Trophoblast cell (in vitro differentiated cells and primary cell): Measurements from ENCODE around the gene CDYL.

Source experiments
- DNase-seq, 2 donors: peaks; one replicate each; pipeline ENCODE4 v3.0.0-alpha.2; 2016
- H2AFZ ChIP-seq: 2 replicates; pipeline ENCODE4 v1.6.1; 2013; ENCODE audit warnings: low read length, moderate library complexity, mild to moderate bottlenecking; ENCODE audit not compliant: insufficient read depth, poor library complexity
- H2AK5ac ChIP-seq: 2 replicates; pipeline ENCODE4 v1.6.1; 2013; ENCODE audit warnings: mild to moderate bottlenecking, low read length
- H2BK120ac ChIP-seq: 2 replicates; pipeline ENCODE4 v1.6.1; 2013; ENCODE audit warnings: low read length, mild to moderate bottlenecking, moderate library complexity; ENCODE audit not compliant: insufficient read depth, poor library complexity
- H2BK12ac ChIP-seq: 2 replicates; pipeline ENCODE4 v1.6.1; 2013; ENCODE audit warnings: mild to moderate bottlenecking, low read length, moderate library complexity
- H2BK5ac ChIP-seq: 2 replicates; pipeline ENCODE4 v1.6.1; 2013; ENCODE audit warnings: low read length, low read depth, moderate library complexity, mild to moderate bottlenecking; ENCODE audit not compliant: poor library complexity
- H3K14ac ChIP-seq: 2 replicates; pipeline ENCODE4 v1.6.1; 2013; ENCODE audit warnings: mild to moderate bottlenecking, low read length
- H3K18ac ChIP-seq: 2 replicates; pipeline ENCODE4 v1.6.1; 2013; ENCODE audit warnings: mild to moderate bottlenecking, low read length
- H3K23ac ChIP-seq: 2 replicates; pipeline ENCODE4 v1.6.1; 2013; ENCODE audit warnings: low read length
- H3K27ac ChIP-seq: 2 replicates; pipeline ENCODE4 v1.5.1; 2013; ENCODE audit warnings: low read depth, mild to moderate bottlenecking, inconsistent platforms, low read length, moderate library complexity
- H3K27me3 ChIP-seq: 2 replicates; pipeline ENCODE4 v1.6.1; 2013; ENCODE audit warnings: inconsistent platforms, mild to moderate bottlenecking, low read length, moderate library complexity; ENCODE audit not compliant: insufficient read depth
- H3K36me3 ChIP-seq, 2 experiments: 1 replicate in 1 of 2; 2 replicates in 1 of 2; pipeline ENCODE4 v1.6.1; 2013; ENCODE audit warnings: low read length in 2 of 2, mild to moderate bottlenecking in 2 of 2, moderate library complexity in 1 of 2; ENCODE audit not compliant: insufficient read depth in 2 of 2, control insufficient read depth in 1 of 2
- H3K4ac ChIP-seq: 2 replicates; pipeline ENCODE4 v1.6.1; 2013; ENCODE audit warnings: low read depth, mild to moderate bottlenecking, low read length, moderate library complexity
- H3K4me1 ChIP-seq, 2 experiments: 1 replicate in 1 of 2; 2 replicates in 1 of 2; pipeline ENCODE4 v1.6.1; 2013; ENCODE audit warnings: low read length in 2 of 2, mild to moderate bottlenecking in 2 of 2, moderate library complexity in 1 of 2; ENCODE audit not compliant: insufficient read depth in 2 of 2, control insufficient read depth in 1 of 2
- H3K4me2 ChIP-seq: 2 replicates; pipeline ENCODE4 v1.6.1; 2013; ENCODE audit warnings: inconsistent platforms, mild to moderate bottlenecking, low read length, moderate library complexity
- H3K4me3 ChIP-seq: 2 replicates; pipeline ENCODE4 v1.5.1; 2013; ENCODE audit warnings: mild to moderate bottlenecking, low read depth, low read length, inconsistent platforms
- H3K79me1 ChIP-seq: one replicate; pipeline ENCODE4 v1.6.1; 2013; ENCODE audit warnings: low read length
- H3K79me2 ChIP-seq: 2 replicates; pipeline ENCODE4 v1.6.1; 2013; ENCODE audit warnings: low read length, mild to moderate bottlenecking; ENCODE audit not compliant: control insufficient read depth, insufficient read depth, poor library complexity
- H3K9ac ChIP-seq: 2 replicates; pipeline ENCODE4 v1.6.1; 2013; ENCODE audit warnings: mild to moderate bottlenecking, low read length
- H3K9me3 ChIP-seq: 2 replicates; pipeline ENCODE4 v1.6.1; 2013; ENCODE audit warnings: low read depth, mild to moderate bottlenecking, control low read depth, inconsistent platforms, low read length; ENCODE audit not compliant: insufficient read depth
- H4K12ac ChIP-seq: 2 replicates; pipeline ENCODE4 v1.6.1; 2013; ENCODE audit warnings: low read depth, mild to moderate bottlenecking, low read length, moderate library complexity
- H4K8ac ChIP-seq: 2 replicates; pipeline ENCODE4 v1.6.1; 2013; ENCODE audit warnings: low read depth, mild to moderate bottlenecking, low read length, moderate library complexity
- H4K91ac ChIP-seq: one replicate; pipeline ENCODE4 v1.6.1; 2013; ENCODE audit warnings: low read depth, mild to moderate bottlenecking, low read length, moderate library complexity
- WGBS: extraction: QIAGEN DNeasy Blood & Tissue Kit; methylation state at CpG from one replicate; pipeline ENCODE4 v1.1.7; 2013; ENCODE audit warnings: missing lambda C conversion rate; ENCODE audit not compliant: insufficient read length, insufficient coverage; ENCODE audit errors: extremely low coverage; 5-methylcytosine and 5-hydroxymethylcytosine counted together

The CDYL gene

DNA sequence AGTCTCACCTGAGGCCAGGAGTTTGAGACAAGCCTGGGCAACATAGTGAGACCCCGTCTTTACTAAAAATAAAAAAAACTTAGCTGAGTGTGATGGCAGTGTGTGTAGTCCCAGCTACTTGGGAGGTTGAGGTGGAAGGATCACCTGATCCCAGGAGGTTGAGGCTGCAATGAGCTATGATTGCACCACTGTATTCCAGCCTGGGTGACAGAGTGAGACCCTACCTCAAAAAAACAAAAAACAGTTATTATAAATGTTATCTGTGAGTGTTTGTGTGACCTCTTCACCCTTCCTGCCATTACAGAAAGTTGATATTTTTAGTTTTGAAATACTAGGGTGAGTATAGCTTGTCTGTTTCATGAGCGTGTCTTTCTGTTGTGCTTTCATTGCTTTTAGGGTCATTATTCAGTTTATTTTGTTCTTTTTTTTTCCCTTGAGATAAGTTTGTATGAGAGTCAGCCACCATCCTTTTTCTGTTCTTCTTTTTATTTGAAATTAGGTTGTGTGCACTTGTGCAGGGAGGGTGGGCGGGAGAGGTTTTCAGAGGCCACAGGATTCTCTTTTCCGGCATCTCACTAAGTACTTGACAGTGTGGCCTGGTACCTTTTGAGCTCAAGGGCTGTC is 26.2 kb downstream of the CDYL start:
- peak overlapping the region; percentile 31 for H2BK12ac ChIP-seq
- DNase-seq: no peak
- no peak overlapping the region for H3K18ac ChIP-seq
- peak overlapping the region; percentile 48 for H3K4me2 ChIP-seq
- H3K9me3 ChIP-seq: no peaks in the 10 kb centered on the region
- no peak overlapping the region for H4K8ac ChIP-seq
- H3K27me3 ChIP-seq: no peaks in the 10 kb centered on the region
- H2BK5ac ChIP-seq: peak overlapping the region; percentile 61
- H3K27ac ChIP-seq: peak overlapping the region; percentile 58
- peak overlapping the region; percentile 97 for H3K4ac ChIP-seq
- H4K12ac ChIP-seq: no peak overlapping the region
- peaks cover 30% of the 10 kb centered on the region for H3K79me2 ChIP-seq
- H2BK120ac ChIP-seq: peak overlapping the region; percentile 74
- H3K4me3 ChIP-seq: no peak overlapping the region
- WGBS: no CpG with 5 or more reads among the region's 4 CpGs
- peak overlapping the region; percentile 17 for H2AFZ ChIP-seq
- H3K4me1 ChIP-seq: peaks cover 28 to 33% of the 10 kb centered on the region in 2 experiments
- no peak overlapping the region for H3K14ac ChIP-seq
- peak overlapping the region; percentile 27 for H2AK5ac ChIP-seq
- peaks cover 27% of the 10 kb centered on the region for H3K79me1 ChIP-seq
- no peak overlapping the region for H3K9ac ChIP-seq
- H3K36me3 ChIP-seq: peaks cover 3 to 4% of the 10 kb centered on the region in 2 experiments
- no peak overlapping the region for H3K23ac ChIP-seq
- H4K91ac ChIP-seq: peak overlapping the region; percentile 70

DNA sequence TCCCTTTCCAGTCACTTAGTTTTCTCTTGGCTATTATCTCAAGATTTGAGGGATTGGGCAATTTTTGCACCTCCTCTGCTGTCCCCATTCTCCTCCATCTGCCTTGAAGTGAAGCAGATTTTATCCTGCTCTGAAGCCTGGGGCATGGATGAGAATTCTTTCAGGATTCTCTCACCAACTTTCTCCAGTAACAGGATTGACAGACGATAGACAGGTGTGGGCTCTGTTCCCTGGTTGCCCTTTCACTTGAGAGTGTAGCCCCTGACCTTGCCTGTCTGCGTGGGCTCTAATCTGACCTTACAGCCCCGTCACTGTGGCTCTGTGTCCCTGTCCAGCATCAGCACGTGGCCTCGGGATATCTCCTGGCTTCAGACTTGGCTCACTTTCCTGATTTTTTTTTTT is 27.1 kb downstream of the CDYL start:
- H3K4me1 ChIP-seq: peaks cover 28 to 32% of the 10 kb centered on the region in 2 experiments
- no peak overlapping the region for H2BK5ac ChIP-seq
- no peaks in the 10 kb centered on the region for H3K27me3 ChIP-seq
- no peak overlapping the region for H4K12ac ChIP-seq
- no peak overlapping the region for H2AK5ac ChIP-seq
- no peaks in the 10 kb centered on the region for H3K9me3 ChIP-seq
- H3K23ac ChIP-seq: no peak overlapping the region
- peaks cover 3 to 4% of the 10 kb centered on the region in 2 experiments for H3K36me3 ChIP-seq
- no peak overlapping the region for H2BK12ac ChIP-seq
- peak; percentile 82 to 92 for DNase-seq
- no peak overlapping the region for H3K9ac ChIP-seq
- no peak overlapping the region for H3K14ac ChIP-seq
- no peak overlapping the region for H3K4ac ChIP-seq
- no peak overlapping the region for H3K4me3 ChIP-seq
- no CpG with 5 or more reads among the region's 5 CpGs for WGBS
- H2AFZ ChIP-seq: no peak overlapping the region
- no peak overlapping the region for H3K27ac ChIP-seq
- H3K79me1 ChIP-seq: peaks cover 27% of the 10 kb centered on the region
- H3K18ac ChIP-seq: no peak overlapping the region
- H4K91ac ChIP-seq: no peak overlapping the region
- no peak overlapping the region for H4K8ac ChIP-seq
- H3K4me2 ChIP-seq: no peak overlapping the region
- no peak overlapping the region for H2BK120ac ChIP-seq
- H3K79me2 ChIP-seq: peaks cover 33% of the 10 kb centered on the region

DNA sequence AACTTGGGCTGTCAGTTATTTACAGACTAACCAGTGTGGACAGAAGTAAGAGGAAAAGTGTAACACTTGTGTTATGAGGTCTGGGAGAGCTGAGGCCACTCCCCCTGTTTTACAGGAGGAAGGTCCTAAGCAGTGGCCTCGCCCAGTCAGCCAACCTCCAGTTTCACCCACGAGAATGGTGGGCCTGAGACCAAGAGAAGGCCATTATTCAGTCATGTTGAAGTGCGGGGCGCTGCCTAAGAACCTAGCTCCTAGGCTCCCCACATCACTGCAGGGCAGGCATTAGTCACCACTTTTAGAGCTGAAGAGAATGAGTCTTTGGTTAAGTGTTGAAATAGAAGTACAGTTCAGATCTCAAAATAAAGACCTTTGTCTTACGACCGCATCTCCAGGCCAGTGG is 27.9 kb downstream of the CDYL start:
- Histone ChIP-seq H2AFZ (no peak overlapping the region), H2BK5ac (peak overlapping the region; percentile 66), H3K4me1 (peaks cover 28 to 32% of the 10 kb centered on the region in 2 experiments), H3K23ac (no peak overlapping the region), H4K8ac (peak overlapping the region; percentile 6), H4K12ac (no peak overlapping the region), H3K36me3 (peaks cover 3 to 4% of the 10 kb centered on the region in 2 experiments), H3K27me3 (no peaks in the 10 kb centered on the region), H3K4ac (peak overlapping the region; percentile 74), H3K9ac (no peak overlapping the region), H3K14ac (peak overlapping the region; percentile 85), H3K27ac (peak overlapping the region; percentile 82), H2AK5ac (peak overlapping the region; percentile 95), H3K79me1 (peaks cover 27% of the 10 kb centered on the region), H3K9me3 (no peaks in the 10 kb centered on the region), H3K4me2 (peak overlapping the region; percentile 32), H4K91ac (peak overlapping the region; percentile 63), H3K4me3 (no peak overlapping the region), H3K79me2 (peaks cover 34% of the 10 kb centered on the region), H2BK12ac (peak overlapping the region; percentile 15), H3K18ac (peak overlapping the region; percentile 95), H2BK120ac (peak overlapping the region; percentile 54)
- no peak for DNase-seq
- no CpG with 5 or more reads among the region's 6 CpGs for WGBS

DNA sequence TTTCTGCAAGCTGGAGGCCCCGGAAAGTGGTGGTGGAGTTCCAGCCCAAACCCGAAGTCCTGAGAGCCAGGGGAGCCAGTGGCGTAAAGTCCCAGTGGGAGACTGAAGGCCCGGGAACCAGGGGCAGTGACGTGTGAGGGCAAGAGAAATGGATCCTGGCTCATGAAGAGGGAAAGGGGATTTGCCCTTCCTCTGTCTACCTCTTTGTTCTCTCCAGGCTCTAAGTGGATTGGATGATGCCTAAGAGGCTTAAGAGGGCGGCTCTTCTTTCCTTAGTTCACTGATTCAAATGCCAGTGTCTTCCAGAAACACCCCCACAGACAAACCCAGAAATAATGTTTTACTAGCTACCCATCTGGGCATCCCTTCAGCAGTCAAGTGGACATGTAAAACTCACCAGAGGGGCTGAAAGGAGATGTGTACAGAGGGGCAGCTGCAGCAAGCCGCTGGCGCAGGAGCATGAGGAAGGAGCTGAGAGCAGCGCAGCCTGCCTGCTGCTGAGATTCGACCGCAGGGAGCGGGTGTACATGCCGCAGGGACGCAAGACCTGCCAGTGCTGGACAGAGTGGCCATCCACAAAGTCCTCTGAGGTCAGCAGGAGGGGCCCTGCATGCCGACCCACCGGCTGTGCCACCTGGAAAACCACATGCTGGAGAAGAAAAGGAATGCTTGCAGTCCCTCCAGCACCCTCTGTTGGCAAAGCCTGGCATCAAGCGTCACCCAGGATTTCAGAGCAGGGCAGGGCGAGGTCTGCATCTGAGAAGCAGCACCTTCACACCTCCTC is 29.5 kb downstream of the CDYL start:
- WGBS: no CpG with 5 or more reads among the region's 18 CpGs
- H3K4me3 ChIP-seq: no peak overlapping the region
- H4K91ac ChIP-seq: peak overlapping the region; percentile 51
- peaks cover 29% of the 10 kb centered on the region for H3K79me1 ChIP-seq
- H3K23ac ChIP-seq: no peak overlapping the region
- peak overlapping the region; percentile 67 for H3K14ac ChIP-seq
- H4K12ac ChIP-seq: no peak overlapping the region
- H3K18ac ChIP-seq: peak overlapping the region; percentile 46
- H4K8ac ChIP-seq: peak overlapping the region; percentile 45
- H3K9me3 ChIP-seq: no peaks in the 10 kb centered on the region
- no peak overlapping the region for H3K9ac ChIP-seq
- H3K27ac ChIP-seq: peak overlapping the region; percentile 22
- peaks cover 30 to 33% of the 10 kb centered on the region in 2 experiments for H3K4me1 ChIP-seq
- peaks cover 2 to 3% of the 10 kb centered on the region in 2 experiments for H3K36me3 ChIP-seq
- peaks cover 33% of the 10 kb centered on the region for H3K79me2 ChIP-seq
- peak overlapping the region; percentile 98 for H3K4ac ChIP-seq
- no peak overlapping the region for H2AFZ ChIP-seq
- H2AK5ac ChIP-seq: peak overlapping the region; percentile 90
- DNase-seq: peak in 1 of 2 donors; percentile 56
- no peak overlapping the region for H2BK5ac ChIP-seq
- no peaks in the 10 kb centered on the region for H3K27me3 ChIP-seq
- no peak overlapping the region for H2BK120ac ChIP-seq
- no peak overlapping the region for H3K4me2 ChIP-seq
- peak overlapping the region; percentile 51 for H2BK12ac ChIP-seq
